ENCODE measurements around the gene PIAS1. TPM values are rescaled to one million over a fixed set of nuclear protein-coding genes. Genes with fewer than 3 reads are reported as not detected.

Gene PIAS1
- total and polyA plus RNA-seq, 2 donors from 2014 or later, result 10.6 to 44.3 TPM

GRCh38 chr15:68213991-68214837, 160.1 kb downstream of the PIAS1 start:
- intact Hi-C loops (cut with DNase I), result no loop called here

GRCh38 chr15:68214838-68215254, 160.7 kb downstream of the PIAS1 start:
- Histone ChIP-seq H3K9ac (ENCODE audit: low read length in 3 of 3) (no peak overlapping the region), H3K4me1 (ENCODE audit: control insufficient read depth in 2 of 3, insufficient read depth in 2 of 3, low read depth in 1 of 3, low read length in 3 of 3) (peaks cover 0 to 3% (median 0%) of the 10 kb centered on the region in 3 donors), H3K27ac (ENCODE audit: low read depth in 2 of 2, low read length in 2 of 2) (no peak overlapping the region), H3K27me3 (ENCODE audit: control insufficient read depth, insufficient read depth, low read length) (no peaks in the 10 kb centered on the region), H3K36me3 (ENCODE audit: control insufficient read depth in 2 of 3, insufficient read depth in 3 of 3, low read length in 3 of 3) (peaks cover 0 to 2% (median 0%) of the 10 kb centered on the region in 3 donors), H3K4me3 (ENCODE audit: low read length in 3 of 3) (no peak overlapping the region), H3K9me3 (ENCODE audit: control insufficient read depth in 2 of 3, insufficient read depth in 1 of 3, low read length in 3 of 3) (no peaks in the 10 kb centered on the region)
- no peak for TF ChIP-seq CTCF (IDR thresholded peaks at IDR 0.05; ENCODE audit: borderline replicate concordance, extremely low read depth, insufficient read depth)
- DNase-seq, result peak in 1 of 5 donors; percentile 13
- intact Hi-C loops (cut with DNase I), result no loop called here
- no peak for FAIRE-seq

More at GRCh38 chr15:68213991-68214837, 160.1 kb downstream of the PIAS1 start:
- Histone ChIP-seq H3K4me3 (ENCODE audit: low read length in 3 of 3) (no peak overlapping the region), H3K9ac (ENCODE audit: low read length in 3 of 3) (no peak overlapping the region), H3K27ac (ENCODE audit: low read depth in 2 of 2, low read length in 2 of 2) (no peak overlapping the region), H3K9me3 (ENCODE audit: control insufficient read depth in 2 of 3, insufficient read depth in 1 of 3, low read length in 3 of 3) (no peaks in the 10 kb centered on the region), H3K36me3 (ENCODE audit: control insufficient read depth in 2 of 3, insufficient read depth in 3 of 3, low read length in 3 of 3) (peaks cover 0 to 2% (median 0%) of the 10 kb centered on the region in 3 donors), H3K4me1 (ENCODE audit: control insufficient read depth in 2 of 3, insufficient read depth in 2 of 3, low read depth in 1 of 3, low read length in 3 of 3) (peaks cover 0 to 3% (median 0%) of the 10 kb centered on the region in 3 donors), H3K27me3 (ENCODE audit: control insufficient read depth, insufficient read depth, low read length) (no peaks in the 10 kb centered on the region)
- TF ChIP-seq CTCF (IDR thresholded peaks at IDR 0.05; ENCODE audit: borderline replicate concordance, extremely low read depth, insufficient read depth), result no peak
- DNase-seq (peak in 2 of 5 donors; percentile 27 to 48), FAIRE-seq (no peak)

GRCh38 chr15:68217341-68217740, 163.2 kb downstream of the PIAS1 start:
- Histone ChIP-seq H3K36me3 (ENCODE audit: control insufficient read depth in 2 of 3, insufficient read depth in 3 of 3, low read length in 3 of 3) (peaks cover 0 to 2% (median 0%) of the 10 kb centered on the region in 3 donors), H3K27ac (ENCODE audit: low read depth in 2 of 2, low read length in 2 of 2) (no peak overlapping the region), H3K9ac (ENCODE audit: low read length in 3 of 3) (no peak overlapping the region), H3K4me1 (ENCODE audit: control insufficient read depth in 2 of 3, insufficient read depth in 2 of 3, low read depth in 1 of 3, low read length in 3 of 3) (no peaks in the 10 kb centered on the region), H3K4me3 (ENCODE audit: low read length in 3 of 3) (no peak overlapping the region), H3K9me3 (ENCODE audit: control insufficient read depth in 2 of 3, insufficient read depth in 1 of 3, low read length in 3 of 3) (no peaks in the 10 kb centered on the region), H3K27me3 (ENCODE audit: control insufficient read depth, insufficient read depth, low read length) (no peaks in the 10 kb centered on the region)
- DNase-seq (peak in 2 of 5 donors; percentile 3 to 15), FAIRE-seq (no peak)
- intact Hi-C loops (cut with DNase I), result no loop called here
- no peak for TF ChIP-seq CTCF (IDR thresholded peaks at IDR 0.05; ENCODE audit: borderline replicate concordance, extremely low read depth, insufficient read depth)
